Stomach (tissue), 9 donors: ENCODE results near the gene KCNT1. TPM values are rescaled to one million over a fixed set of nuclear protein-coding genes. Genes with fewer than 3 reads are reported as not detected.

Source experiments
- DNase-seq, 2 donors: peaks; one replicate each; pipeline versions ENCODE4 v3.0.0 to v3.0.0-alpha.2; 2013 to 2019
- H3K27ac ChIP-seq, 5 donors: fragments of 200-600 bp in 4 of 5; sonication (generic) in 4 of 5; one replicate each; pipeline ENCODE4 v1.5.1; 2013 to 2019; ENCODE audit warnings: mild to moderate bottlenecking in 1 of 5, moderate library complexity in 1 of 5
- H3K27me3 ChIP-seq, 3 donors: fragments of 200-600 bp; sonication (generic); one replicate each; pipeline ENCODE4 v1.5.1; 2017 to 2019; ENCODE audit warnings: mixed run types in 1 of 3
- H3K36me3 ChIP-seq, 4 donors: fragments of 200-600 bp; sonication (generic); 1 replicate in 3 of 4; 2 replicates in 1 of 4; pipeline ENCODE4 v1.5.1; 2016 to 2019
- H3K4me1 ChIP-seq, 4 donors: fragments of 200-600 bp; sonication (generic); one replicate each; pipeline ENCODE4 v1.5.1; 2016 to 2019
- H3K4me3 ChIP-seq, 4 donors: fragments of 200-600 bp; sonication (generic) in 3 of 4; one replicate each; pipeline ENCODE4 v1.5.1; 2016 to 2019; ENCODE audit warnings: mild to moderate bottlenecking in 1 of 4
- H3K9me3 ChIP-seq, 4 donors: fragments of 200-600 bp; sonication (generic); one replicate each; pipeline ENCODE4 v1.5.1; 2016 to 2019
- EP300 ChIP-seq: sonication (generic); formaldehyde crosslinking; IDR thresholded peaks from one replicate; pipeline ENCODE4 v1.6.1; 2017; ENCODE audit warnings: antibody characterized with exemption
- POLR2A ChIP-seq, 4 donors: fragments of 450-650 bp; IDR thresholded peaks; one replicate each; pipeline ENCODE4 v1.6.1; 2016; ENCODE audit warnings: antibody characterized with exemption in 4 of 4, control low read depth in 2 of 4, mild to moderate bottlenecking in 1 of 4, moderate library complexity in 1 of 4
- POLR2AphosphoS5 ChIP-seq, 3 donors: sonication (generic); formaldehyde crosslinking; IDR thresholded peaks; one replicate each; pipeline ENCODE4 v1.6.1; 2016; ENCODE audit warnings: antibody characterized with exemption in 3 of 3
- WGBS, 5 donors: extraction: QIAGEN DNeasy Blood & Tissue Kit in 3 of 5; methylation state at CpG; one replicate each; pipeline versions ENCODE4 v1.1.5 to v1.1.7; 2013 to 2018; 5-methylcytosine and 5-hydroxymethylcytosine counted together
- intact Hi-C: fragments of 100-400 bp; cut with DNase I; formaldehyde crosslinking; loops from one replicate; pipeline ENCODE4 v1.15.1; 2023; ENCODE audit warnings: low total_unique reads
- polyA plus RNA-seq, 3 donors: library from polyadenylated mRNA; stranded (reverse); fragments of 200-250 nt; gene quantifications; one replicate each; pipeline ENCODE4 v1.2.3, GENCODE V29; 2013
- total RNA-seq, 5 donors: library from RNA; depleted of rRNA; stranded (reverse); fragments of >200 nt; gene quantifications; one replicate each; pipeline versions ENCODE4 v1.1.0 to v1.2.3, GENCODE V29; 2014 to 2016
- TF ChIP-seq, protein P1 (sequence below), 7 experiments: fragments of 450-650 bp in 4 of 7; fragments of 200-600 bp in 3 of 7; sonication (generic) in 3 of 7; IDR thresholded peaks; one replicate each; pipeline ENCODE4 v1.5.1; 2016 to 2019; ENCODE audit warnings: antibody characterized with exemption in 7 of 7, control low read depth in 2 of 7, mild to moderate bottlenecking in 1 of 7
- donor health status: healthy with polysubstance abuse.
- donor health status: Bipolar disorder and iron deficiency.
- donor health status: healthy.

Gene KCNT1
- total and polyA plus RNA-seq, 8 donors: 0.10 to 12.9 (median 0.37) TPM; not detected in 4

DNA sequence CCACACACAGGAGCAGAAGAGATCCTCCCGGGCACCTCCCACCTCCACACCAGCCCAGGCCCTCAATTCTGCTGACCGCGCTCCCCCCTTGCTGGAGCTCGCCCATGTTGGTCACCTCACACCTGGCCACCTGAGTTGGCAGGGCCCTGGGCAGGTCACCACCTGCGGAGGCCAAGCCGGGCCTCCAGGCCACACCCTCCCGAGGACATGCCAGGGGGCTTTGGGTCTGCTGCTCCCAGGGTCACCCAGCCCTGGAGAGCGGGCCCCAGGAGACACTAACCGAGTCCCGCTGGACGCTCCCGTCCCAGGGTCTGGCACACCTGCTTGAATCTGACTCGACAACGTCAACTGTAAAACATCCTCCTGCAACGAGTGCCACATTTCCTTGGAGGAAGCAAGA is 4.8 kb upstream of the KCNT1 start:
- intact Hi-C loops: no loop called here
- WGBS, 5 donors: 68 to 73% (median 72%) methylated on average over 9 to 15 of the region's 15 CpGs
- Histone ChIP-seq H3K9me3 (no peaks in the 10 kb centered on the region), H3K36me3 (no peaks in the 10 kb centered on the region), H3K4me1 (peaks cover 8 to 11% (median 9%) of the 10 kb centered on the region in 4 donors), H3K27ac (no peak overlapping the region), H3K27me3 (peaks cover 0 to 84% (median 16%) of the 10 kb centered on the region in 3 donors), H3K4me3 (no peak overlapping the region)
- TF ChIP-seq POLR2A (IDR thresholded peaks at IDR 0.05): no peak
- TF ChIP-seq, protein P1, sequence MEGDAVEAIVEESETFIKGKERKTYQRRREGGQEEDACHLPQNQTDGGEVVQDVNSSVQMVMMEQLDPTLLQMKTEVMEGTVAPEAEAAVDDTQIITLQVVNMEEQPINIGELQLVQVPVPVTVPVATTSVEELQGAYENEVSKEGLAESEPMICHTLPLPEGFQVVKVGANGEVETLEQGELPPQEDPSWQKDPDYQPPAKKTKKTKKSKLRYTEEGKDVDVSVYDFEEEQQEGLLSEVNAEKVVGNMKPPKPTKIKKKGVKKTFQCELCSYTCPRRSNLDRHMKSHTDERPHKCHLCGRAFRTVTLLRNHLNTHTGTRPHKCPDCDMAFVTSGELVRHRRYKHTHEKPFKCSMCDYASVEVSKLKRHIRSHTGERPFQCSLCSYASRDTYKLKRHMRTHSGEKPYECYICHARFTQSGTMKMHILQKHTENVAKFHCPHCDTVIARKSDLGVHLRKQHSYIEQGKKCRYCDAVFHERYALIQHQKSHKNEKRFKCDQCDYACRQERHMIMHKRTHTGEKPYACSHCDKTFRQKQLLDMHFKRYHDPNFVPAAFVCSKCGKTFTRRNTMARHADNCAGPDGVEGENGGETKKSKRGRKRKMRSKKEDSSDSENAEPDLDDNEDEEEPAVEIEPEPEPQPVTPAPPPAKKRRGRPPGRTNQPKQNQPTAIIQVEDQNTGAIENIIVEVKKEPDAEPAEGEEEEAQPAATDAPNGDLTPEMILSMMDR (IDR thresholded peaks at IDR 0.05): no peak
- TF ChIP-seq POLR2AphosphoS5 (IDR thresholded peaks at IDR 0.05): no peak
- no peak for TF ChIP-seq EP300
- no peak for DNase-seq

DNA sequence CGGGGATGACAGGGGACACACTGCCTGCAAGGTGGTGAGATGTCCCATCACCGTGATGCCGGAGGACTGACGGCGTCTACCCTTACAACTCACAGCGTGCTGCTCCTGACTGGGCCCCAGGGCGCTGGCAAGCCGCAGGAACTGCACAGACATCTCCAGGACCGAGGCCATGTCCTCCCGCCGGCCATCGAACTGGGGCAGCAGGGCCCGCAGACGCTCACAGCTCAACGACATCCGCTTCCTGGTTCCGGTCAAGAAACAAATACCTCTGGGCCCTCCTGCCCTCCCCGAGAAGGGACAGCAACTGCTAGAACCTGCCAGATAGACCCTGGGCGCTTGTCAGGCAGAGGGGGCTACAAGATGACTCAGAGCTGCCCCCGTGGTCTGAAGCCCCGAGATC is 3.7 kb upstream of the KCNT1 start:
- no peaks in the 10 kb centered on the region for H3K9me3 ChIP-seq
- TF ChIP-seq, protein P1 (IDR thresholded peaks at IDR 0.05): no peak
- no peak for TF ChIP-seq POLR2A (IDR thresholded peaks at IDR 0.05)
- TF ChIP-seq EP300: no peak
- no peak for TF ChIP-seq POLR2AphosphoS5 (IDR thresholded peaks at IDR 0.05)
- WGBS, 5 donors: 71 to 74% (median 73%) methylated on average over 12 to 21 of the region's 21 CpGs
- H3K36me3 ChIP-seq: no peaks in the 10 kb centered on the region
- intact Hi-C loops: no loop called here
- no peak overlapping the region for H3K27ac ChIP-seq
- H3K27me3 ChIP-seq: peaks cover 0 to 84% (median 26%) of the 10 kb centered on the region in 3 donors
- no peak for DNase-seq
- peaks cover 10 to 16% (median 14%) of the 10 kb centered on the region in 4 donors for H3K4me1 ChIP-seq
- H3K4me3 ChIP-seq: no peak overlapping the region

DNA sequence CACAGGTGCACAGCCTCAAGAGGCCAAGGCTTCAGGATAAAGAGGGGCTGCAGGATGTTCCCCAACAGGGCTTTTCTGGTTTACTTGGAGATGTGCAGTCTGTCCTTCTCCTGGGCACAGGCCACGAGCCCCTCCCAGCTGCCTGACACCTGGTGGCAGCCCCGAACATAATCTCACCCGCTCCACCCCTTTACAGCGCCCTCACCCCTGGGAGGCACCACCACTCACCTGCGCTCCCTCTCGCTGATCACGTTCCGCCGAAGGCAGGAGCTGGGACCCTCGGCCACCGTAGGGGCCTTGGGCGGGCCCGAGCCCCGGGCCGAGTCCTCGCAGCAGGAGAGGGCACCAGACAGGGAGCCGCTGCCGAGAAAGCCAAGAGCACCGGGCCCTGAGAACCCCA is 3.2 kb upstream of the KCNT1 start:
- Histone ChIP-seq H3K27ac (no peak overlapping the region), H3K4me1 (peaks cover 10 to 19% (median 14%) of the 10 kb centered on the region in 4 donors), H3K36me3 (no peaks in the 10 kb centered on the region), H3K4me3 (no peak overlapping the region), H3K9me3 (no peaks in the 10 kb centered on the region), H3K27me3 (peaks cover 0 to 84% (median 31%) of the 10 kb centered on the region in 3 donors)
- TF ChIP-seq EP300 (no peak), POLR2AphosphoS5 (IDR thresholded peaks at IDR 0.05) (no peak), POLR2A (IDR thresholded peaks at IDR 0.05) (no peak)
- TF ChIP-seq, protein P1 (IDR thresholded peaks at IDR 0.05): no peak
- no peak for DNase-seq
- intact Hi-C loops: no loop called here
- WGBS, 5 donors: 61 to 74% (median 66%) methylated on average over 16 to 19 of the region's 19 CpGs

DNA sequence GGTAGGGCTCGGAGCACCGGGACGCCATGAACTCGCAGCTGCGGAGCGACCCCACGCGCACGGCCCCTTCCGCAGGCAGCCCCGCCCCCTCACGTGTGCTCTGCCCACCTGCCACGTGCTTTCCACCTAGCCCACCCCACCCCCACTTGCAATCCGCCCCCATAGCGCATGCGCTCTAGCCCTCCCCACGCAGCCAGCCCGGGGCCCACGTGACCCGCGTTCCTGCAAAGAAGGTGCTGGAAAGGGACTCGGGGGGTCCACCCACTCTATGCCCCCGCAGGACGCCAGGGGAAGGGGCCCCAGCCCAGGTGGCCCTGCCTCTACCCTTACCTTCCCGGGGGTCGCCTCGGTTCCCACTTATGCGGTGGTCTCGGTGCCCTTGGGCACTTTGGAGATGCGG is 2.5 kb upstream of the KCNT1 start, which contains the start of gene SOHLH1:
TSS of gene SOHLH1 (minus strand) at position 42 of the 400 bp plus-strand sequence. CDS start at position 28, 14 bp downstream.
- DNase-seq: no peak
- intact Hi-C loops: no loop called here
- no peak within 1 kb of the TSS for H3K27ac ChIP-seq
- TF ChIP-seq EP300 (no peak), POLR2A (IDR thresholded peaks at IDR 0.05) (no peak), POLR2AphosphoS5 (IDR thresholded peaks at IDR 0.05) (no peak)
- TF ChIP-seq, protein P1 (IDR thresholded peaks at IDR 0.05): no peak
- H3K36me3 ChIP-seq: no peaks in the 10 kb centered on the region
- H3K27me3 ChIP-seq: peaks cover 0 to 84% (median 35%) of the 10 kb centered on the region in 3 donors
- 80 to 87% (median 85%) methylated on average over 1 to 30 of the region's 30 CpGs for WGBS, 5 donors
- no peaks in the 10 kb centered on the region for H3K9me3 ChIP-seq
- H3K4me1 ChIP-seq: peaks cover 10 to 20% (median 14%) of the 10 kb centered on the region in 4 donors
- no peak within 1 kb of the TSS for H3K4me3 ChIP-seq
